ENCODE results near the gene WFIKKN2. TPM values are rescaled to one million over a fixed set of nuclear protein-coding genes. Genes with fewer than 3 reads are reported as not detected.
A peak's percentile ranks its signal among the peaks of the same experiment; 100 is the strongest.

Gene WFIKKN2
- total and polyA plus RNA-seq, 2 of the 13 experiments (the other 11 are each of a cell fraction or from before 2014, with no cell fraction given), result not detected

GRCh38 chr17:50842506-50843149 is 7.2 kb downstream of the WFIKKN2 start (continued):
- TF ChIP-seq NFE2L1 (CRISPR knock-in tag; IDR thresholded peaks at IDR 0.05; ENCODE audit: borderline replicate concordance), result 0 out of 2 replicates have a peak, but pooled peaks have one; percentile 27
- TF ChIP-seq TCF12 (IDR thresholded peaks at IDR 0.05), result no peak
- 0 out of 2 replicates have a peak, but pooled peaks have one; percentile 28 for TF ChIP-seq TCF12 (CRISPR knock-in tag; IDR thresholded peaks at IDR 0.05)
- no peak for TF ChIP-seq SUZ12 (IDR thresholded peaks at IDR 0.05; ENCODE audit: low read depth, low read length)
- TF ChIP-seq CC2D1A (CRISPR knock-in tag; IDR thresholded peaks at IDR 0.05), result no peak
- no peak for TF ChIP-seq ZNF333 (CRISPR knock-in tag; IDR thresholded peaks at IDR 0.05; ENCODE audit: borderline replicate concordance)
- 0 out of 2 replicates have a peak, but pooled peaks have one; percentile 4 for TF ChIP-seq ARNT2 (CRISPR knock-in tag; IDR thresholded peaks at IDR 0.05; ENCODE audit: low read depth)
- no peak for TF ChIP-seq HNF4G (IDR thresholded peaks at IDR 0.05; ENCODE audit: borderline replicate concordance, low read depth, low read length)
- no peak for TF ChIP-seq HNF4G (CRISPR knock-in tag; IDR thresholded peaks at IDR 0.05; ENCODE audit: borderline replicate concordance, low read depth)
- no peak for TF ChIP-seq HMGXB3 (CRISPR knock-in tag; IDR thresholded peaks at IDR 0.05; ENCODE audit: borderline replicate concordance)
- TF ChIP-seq POGZ (CRISPR knock-in tag; IDR thresholded peaks at IDR 0.05), result 0 out of 2 replicates have a peak, but pooled peaks have one; percentile 16
- TF ChIP-seq ZNF776 (CRISPR knock-in tag; IDR thresholded peaks at IDR 0.05), result 0 out of 2 replicates have a peak, but pooled peaks have one; percentile 74
- TF ChIP-seq UBTF (CRISPR knock-in tag; IDR thresholded peaks at IDR 0.05), result peak; percentile 14; the same call in 1 of the 2 replicates
- TF ChIP-seq RXRA (CRISPR knock-in tag; IDR thresholded peaks at IDR 0.05), result no peak
- no peak for TF ChIP-seq KDM5A (IDR thresholded peaks at IDR 0.05; ENCODE audit: borderline replicate concordance, low read length)
- 0 out of 2 replicates have a peak, but pooled peaks have one; percentile 16 for TF ChIP-seq ZNF292 (CRISPR knock-in tag; IDR thresholded peaks at IDR 0.05; ENCODE audit: borderline replicate concordance, low read depth)
- TF ChIP-seq FOSL2 (CRISPR knock-in tag; IDR thresholded peaks at IDR 0.05), result peak; percentile 56
- TF ChIP-seq ZNF547 (CRISPR knock-in tag; IDR thresholded peaks at IDR 0.05), result no peak
- no peak for TF ChIP-seq ZNF160 (CRISPR knock-in tag; IDR thresholded peaks at IDR 0.05)
